ENCODE results near the gene SLC7A1. TPM values are rescaled to one million over a fixed set of nuclear protein-coding genes. Genes with fewer than 3 reads are reported as not detected.

Gene SLC7A1
- total and polyA plus RNA-seq, 2 donors (not counting 3 experiments of a cell fraction or from before 2014, with no cell fraction given), result 21.0 to 79.3 TPM

DNA sequence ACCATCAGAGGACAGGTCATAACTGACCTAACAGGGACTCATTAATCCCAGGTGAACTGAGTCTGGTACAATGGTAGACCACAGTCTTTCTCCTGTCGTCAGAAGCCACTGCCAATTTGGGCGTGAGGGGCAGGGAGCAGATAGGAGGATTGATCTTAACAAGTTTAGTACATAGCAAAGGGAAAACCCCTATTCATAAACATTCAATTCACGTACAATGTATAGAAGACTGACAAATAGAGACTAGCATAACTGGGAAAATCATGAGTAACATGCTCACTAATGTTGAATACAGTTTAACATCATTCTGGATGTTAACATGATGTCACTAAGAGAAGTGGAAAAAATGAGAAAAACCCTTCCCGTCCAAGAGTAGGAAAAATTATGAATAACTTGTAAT is 54.1 kb downstream of the SLC7A1 start:
- Histone ChIP-seq H3K27ac (ENCODE audit: insufficient read depth, low read depth, low read length) (no peak overlapping the region), H3K4me2 (ENCODE audit: insufficient read depth, low read length) (no peak overlapping the region), H3K9me3 (replicated peaks; ENCODE audit: control insufficient read depth, insufficient read depth, low read length) (no peaks in the 10 kb centered on the region), H3K79me2 (ENCODE audit: control insufficient read depth, insufficient read depth, low read length) (peaks cover 86% of the 10 kb centered on the region), H3K4me1 (ENCODE audit: control insufficient read depth, extremely low read depth, insufficient read depth, low read length) (peaks cover 25% of the 10 kb centered on the region), H3K4me3 (replicated peaks in 1 of 3; ENCODE audit: insufficient read depth in 1 of 3, low read depth in 1 of 3, low read length in 3 of 3) (no peak overlapping the region), H3K27me3 (ENCODE audit: control insufficient read depth in 2 of 2, insufficient read depth in 2 of 2, low read length in 2 of 2) (no peaks in the 10 kb centered on the region), H3K9me1 (replicated peaks; ENCODE audit: control insufficient read depth, extremely low read depth, insufficient read depth, low read length) (no peaks in the 10 kb centered on the region), H2AFZ (ENCODE audit: low read depth, low read length) (no peak overlapping the region), H3K9ac (replicated peaks; ENCODE audit: extremely low read depth, insufficient read depth, low read length) (no peak overlapping the region), H4K20me1 (replicated peaks; ENCODE audit: control insufficient read depth, extremely low read depth, insufficient read depth, low read length) (no peaks in the 10 kb centered on the region), H3K36me3 (ENCODE audit: control insufficient read depth in 2 of 2, extremely low read depth in 1 of 2, insufficient read depth in 2 of 2, low read length in 2 of 2) (peaks cover 0 to 3% of the 10 kb centered on the region in 2 experiments)
- dilution Hi-C loops (cut with MboI; ENCODE audit: extremely low pct_ligation_motif_present, low sequenced_read_pairs), result no loop called here
- intact Hi-C loops (cut with micrococcal nuclease), result no loop called here
- ChIA-PET POLR2A (no interaction called here), CTCF (no interaction called here)
- no TSS peak for BruUV-seq (replicated peaks)
- no peak for TF ChIP-seq MYC (IDR thresholded peaks at IDR 0.05; ENCODE audit: low read depth, low read length)
- TF ChIP-seq FOS (IDR thresholded peaks at IDR 0.05; ENCODE audit: borderline replicate concordance, insufficient read depth, low read length), result no peak
- DNase-seq (ENCODE audit: low read depth, low spot score), result no peak
- no peak for FAIRE-seq

- H2AFZ ChIP-seq (ENCODE audit: low read depth, low read length), result no peak overlapping the region
- no peaks in the 10 kb centered on the region for H3K27me3 ChIP-seq (ENCODE audit: control insufficient read depth in 2 of 2, insufficient read depth in 2 of 2, low read length in 2 of 2)
- no peak overlapping the region for H3K27ac ChIP-seq (ENCODE audit: insufficient read depth, low read depth, low read length)
- ChIA-PET CTCF (interaction anchor here (1.6 kb wide), 1 partner anchor 22 kb away, joined by 3 read pairs; no protein-coding TSS in a partner anchor), POLR2A (no interaction called here)
- peaks cover 21% of the 10 kb centered on the region for H3K4me1 ChIP-seq (ENCODE audit: control insufficient read depth, extremely low read depth, insufficient read depth, low read length)
- TF ChIP-seq FOS (IDR thresholded peaks at IDR 0.05; ENCODE audit: borderline replicate concordance, insufficient read depth, low read length) (no peak), GATA2 (IDR thresholded peaks at IDR 0.05; ENCODE audit: insufficient read depth, insufficient read length, low read depth, low read length) (no peak), MYC (IDR thresholded peaks at IDR 0.05; ENCODE audit: low read depth, low read length) (no peak), JUN (IDR thresholded peaks at IDR 0.05; ENCODE audit: borderline replicate concordance, insufficient read depth, insufficient read length, low read depth) (no peak), MAX (IDR thresholded peaks at IDR 0.05; ENCODE audit: insufficient read depth, insufficient read length) (no peak), POLR2AphosphoS5 (IDR thresholded peaks at IDR 0.05; ENCODE audit: insufficient read depth, low read depth, low read length) (no peak), EZH2 (IDR thresholded peaks at IDR 0.05; ENCODE audit: borderline replicate concordance, low read depth, low read length, severe bottlenecking) (no peak), POLR2A (IDR thresholded peaks at IDR 0.05; ENCODE audit: low read depth, low read length) (no peak)
- TF ChIP-seq, protein P1, sequence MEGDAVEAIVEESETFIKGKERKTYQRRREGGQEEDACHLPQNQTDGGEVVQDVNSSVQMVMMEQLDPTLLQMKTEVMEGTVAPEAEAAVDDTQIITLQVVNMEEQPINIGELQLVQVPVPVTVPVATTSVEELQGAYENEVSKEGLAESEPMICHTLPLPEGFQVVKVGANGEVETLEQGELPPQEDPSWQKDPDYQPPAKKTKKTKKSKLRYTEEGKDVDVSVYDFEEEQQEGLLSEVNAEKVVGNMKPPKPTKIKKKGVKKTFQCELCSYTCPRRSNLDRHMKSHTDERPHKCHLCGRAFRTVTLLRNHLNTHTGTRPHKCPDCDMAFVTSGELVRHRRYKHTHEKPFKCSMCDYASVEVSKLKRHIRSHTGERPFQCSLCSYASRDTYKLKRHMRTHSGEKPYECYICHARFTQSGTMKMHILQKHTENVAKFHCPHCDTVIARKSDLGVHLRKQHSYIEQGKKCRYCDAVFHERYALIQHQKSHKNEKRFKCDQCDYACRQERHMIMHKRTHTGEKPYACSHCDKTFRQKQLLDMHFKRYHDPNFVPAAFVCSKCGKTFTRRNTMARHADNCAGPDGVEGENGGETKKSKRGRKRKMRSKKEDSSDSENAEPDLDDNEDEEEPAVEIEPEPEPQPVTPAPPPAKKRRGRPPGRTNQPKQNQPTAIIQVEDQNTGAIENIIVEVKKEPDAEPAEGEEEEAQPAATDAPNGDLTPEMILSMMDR (IDR thresholded peaks at IDR 0.05; ENCODE audit: extremely low read depth in 1 of 2, insufficient read depth in 1 of 2, low read depth in 1 of 2, low read length in 2 of 2), result no peak
- H3K9me1 ChIP-seq (replicated peaks; ENCODE audit: control insufficient read depth, extremely low read depth, insufficient read depth, low read length), result no peaks in the 10 kb centered on the region
- no TSS peak for BruUV-seq (replicated peaks)
- H3K9me3 ChIP-seq (replicated peaks; ENCODE audit: control insufficient read depth, insufficient read depth, low read length), result no peaks in the 10 kb centered on the region
- H3K4me2 ChIP-seq (ENCODE audit: insufficient read depth, low read length), result no peak overlapping the region
- intact Hi-C loops (cut with micrococcal nuclease), result no loop called here
- H3K9ac ChIP-seq (replicated peaks; ENCODE audit: extremely low read depth, insufficient read depth, low read length), result no peak overlapping the region
- DNase-seq (ENCODE audit: low read depth, low spot score) (no peak), FAIRE-seq (no peak)
- dilution Hi-C loops (cut with MboI; ENCODE audit: extremely low pct_ligation_motif_present, low sequenced_read_pairs), result no loop called here
- H3K79me2 ChIP-seq (ENCODE audit: control insufficient read depth, insufficient read depth, low read length), result peaks cover 83% of the 10 kb centered on the region
- no peak overlapping the region for H3K4me3 ChIP-seq (replicated peaks in 1 of 3; ENCODE audit: insufficient read depth in 1 of 3, low read depth in 1 of 3, low read length in 3 of 3)
- peaks cover 0 to 7% of the 10 kb centered on the region in 2 experiments for H3K36me3 ChIP-seq (ENCODE audit: control insufficient read depth in 2 of 2, extremely low read depth in 1 of 2, insufficient read depth in 2 of 2, low read length in 2 of 2)
- H4K20me1 ChIP-seq (replicated peaks; ENCODE audit: control insufficient read depth, extremely low read depth, insufficient read depth, low read length), result no peaks in the 10 kb centered on the region
Observed at GRCh38 chr13:29540799-29541198, 54.7 kb downstream of the SLC7A1 start.

Measured in endothelial cell of umbilical vein (primary cell).